ENCODE measurements around the gene TAF1B. TPM values are rescaled to one million over a fixed set of nuclear protein-coding genes. Genes with fewer than 3 reads are reported as not detected.

The TAF1B gene
- total RNA-seq, 1 experiment from 2014 or later = 29.9 TPM

- no peak overlapping the region for H4K8ac ChIP-seq (replicated peaks; ENCODE audit: insufficient read length, low read depth, low read length)
- no peak overlapping the region for H3T11ph ChIP-seq (ENCODE audit: low read length)
- H3K9ac ChIP-seq (ENCODE audit: extremely low read depth, insufficient read length, low read length) = no peak overlapping the region
- no peak overlapping the region for H2BK12ac ChIP-seq (ENCODE audit: insufficient read length, low read depth, low read length)
- Mint-ChIP-seq H3K4me3 (no peak overlapping the region), H3K27ac (no peak overlapping the region), H3K27me3 (ENCODE audit: low read depth) (no peaks in the 10 kb centered on the region; the same call in 1 of the 2 replicates), H3K9me3 (no peaks in the 10 kb centered on the region), H3K36me3 (ENCODE audit: insufficient read depth in 1 of 3, low read depth in 3 of 3) (no peaks in the 10 kb centered on the region; a peak in 2 of 7 replicates), H3K4me1 (no peaks in the 10 kb centered on the region)
- H2BK15ac ChIP-seq (ENCODE audit: low read depth, low read length) = no peak overlapping the region
- no peaks in the 10 kb centered on the region for H3K27me3 ChIP-seq (ENCODE audit: insufficient read depth, low read length)
- H3K27ac ChIP-seq (ENCODE audit: insufficient read length, low read depth, low read length) = no peak overlapping the region
- no peak overlapping the region for H2BK20ac ChIP-seq (ENCODE audit: low read depth, low read length, poor library complexity, severe bottlenecking)
- no peak overlapping the region for H3K4me2 ChIP-seq (ENCODE audit: insufficient read depth, insufficient read length, low read length)
- H3K23ac ChIP-seq (ENCODE audit: insufficient read length, low read depth, low read length) = no peak overlapping the region
- no peak overlapping the region for H3K14ac ChIP-seq (ENCODE audit: insufficient read depth, low read length)
- H4K5ac ChIP-seq (ENCODE audit: insufficient read length, low read depth, low read length) = no peak overlapping the region
- no CpG with 5 or more reads among the region's 2 CpGs for WGBS (ENCODE audit: extremely low coverage, insufficient read length, low lambda C conversion rate)
- no peak overlapping the region for H3K4ac ChIP-seq (ENCODE audit: low read depth, low read length)
- no peak overlapping the region for H4K91ac ChIP-seq (ENCODE audit: insufficient read length, low read depth, low read length)
- DNase-seq = no peak
- no peak overlapping the region for H2AK5ac ChIP-seq (ENCODE audit: insufficient read length, low read length)
- no peak overlapping the region for H3K56ac ChIP-seq (ENCODE audit: insufficient read length, low read depth, low read length)
- no peaks in the 10 kb centered on the region for H3K79me1 ChIP-seq (ENCODE audit: insufficient read depth, low read depth, low read length, poor library complexity, severe bottlenecking)
- no peaks in the 10 kb centered on the region for H3K9me3 ChIP-seq (ENCODE audit: control insufficient read depth, low read depth, low read length)
- H3K18ac ChIP-seq (ENCODE audit: insufficient read length, low read depth, low read length) = no peak overlapping the region
- no peak overlapping the region for H2BK5ac ChIP-seq (ENCODE audit: insufficient read length, low read length)
- H2BK120ac ChIP-seq (ENCODE audit: low read depth, low read length, poor library complexity, severe bottlenecking) = no peak overlapping the region
- no peaks in the 10 kb centered on the region for H3K23me2 ChIP-seq (ENCODE audit: insufficient read length, low read depth, low read length, poor library complexity, severe bottlenecking)
- H3K79me2 ChIP-seq (ENCODE audit: insufficient read depth, low read length) = no peaks in the 10 kb centered on the region
- no peaks in the 10 kb centered on the region for H3K4me1 ChIP-seq (ENCODE audit: insufficient read depth, low read length)
- no peaks in the 10 kb centered on the region for H4K20me1 ChIP-seq (ENCODE audit: control insufficient read depth, insufficient read depth, insufficient read length)
- TF ChIP-seq, protein P1, sequence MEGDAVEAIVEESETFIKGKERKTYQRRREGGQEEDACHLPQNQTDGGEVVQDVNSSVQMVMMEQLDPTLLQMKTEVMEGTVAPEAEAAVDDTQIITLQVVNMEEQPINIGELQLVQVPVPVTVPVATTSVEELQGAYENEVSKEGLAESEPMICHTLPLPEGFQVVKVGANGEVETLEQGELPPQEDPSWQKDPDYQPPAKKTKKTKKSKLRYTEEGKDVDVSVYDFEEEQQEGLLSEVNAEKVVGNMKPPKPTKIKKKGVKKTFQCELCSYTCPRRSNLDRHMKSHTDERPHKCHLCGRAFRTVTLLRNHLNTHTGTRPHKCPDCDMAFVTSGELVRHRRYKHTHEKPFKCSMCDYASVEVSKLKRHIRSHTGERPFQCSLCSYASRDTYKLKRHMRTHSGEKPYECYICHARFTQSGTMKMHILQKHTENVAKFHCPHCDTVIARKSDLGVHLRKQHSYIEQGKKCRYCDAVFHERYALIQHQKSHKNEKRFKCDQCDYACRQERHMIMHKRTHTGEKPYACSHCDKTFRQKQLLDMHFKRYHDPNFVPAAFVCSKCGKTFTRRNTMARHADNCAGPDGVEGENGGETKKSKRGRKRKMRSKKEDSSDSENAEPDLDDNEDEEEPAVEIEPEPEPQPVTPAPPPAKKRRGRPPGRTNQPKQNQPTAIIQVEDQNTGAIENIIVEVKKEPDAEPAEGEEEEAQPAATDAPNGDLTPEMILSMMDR (conservative IDR thresholded peaks at IDR 0.05) = no peak
- H2AFZ ChIP-seq (ENCODE audit: low read length) = no peak overlapping the region
Observed at GRCh38 chr2:9980520-9980919, 137.2 kb downstream of the TAF1B start.
